Fibroblast of mammary gland (primary cell): Measurements from ENCODE around the gene SDC4.

Experiments used
- DNase-seq: peaks from one replicate; pipeline ENCODE4 v3.0.0-alpha.2; 2010; ENCODE audit warnings: low read depth
- H3K4me3 ChIP-seq: 2 replicates; pipeline ENCODE4 v1.5.1; 2011; ENCODE audit warnings: low read depth, mild to moderate bottlenecking, low read length, moderate library complexity; ENCODE audit not compliant: control insufficient read depth
- CTCF ChIP-seq: conservative IDR thresholded peaks from 2 replicates; pipeline ENCODE4 v1.5.1; 2011; ENCODE audit warnings: low read depth, low read length, inconsistent platforms; ENCODE audit not compliant: control insufficient read depth, insufficient read depth

SDC4 gene

GRCh38 chr20:45313065-45313695 lies 35.0 kb downstream of the SDC4 start:
- no peak for DNase-seq
- H3K4me3 ChIP-seq, result no peak overlapping the region
- TF ChIP-seq CTCF, result no peak

- no peak overlapping the region for H3K4me3 ChIP-seq
- no peak for DNase-seq
- no peak for TF ChIP-seq CTCF
These were observed 36.0 kb downstream of the SDC4 start for GRCh38 chr20:45312241-45312640.

- peak; percentile 45 for DNase-seq
- TF ChIP-seq CTCF, result peak; percentile 68
- no peak overlapping the region for H3K4me3 ChIP-seq
These were observed 36.5 kb downstream of the SDC4 start for GRCh38 chr20:45311589-45312211.

GRCh38 chr20:45309075-45309474 lies 39.1 kb downstream of the SDC4 start:
- DNase-seq, result no peak
- H3K4me3 ChIP-seq, result no peak overlapping the region
- no peak for TF ChIP-seq CTCF

- no peak for TF ChIP-seq CTCF
- no peak for DNase-seq
- no peak within 1 kb of the TSS for H3K4me3 ChIP-seq
These were observed 40.0 kb downstream of the SDC4 start, which contains the start of gene MATN4 for GRCh38 chr20:45308117-45308778. MATN4 (minus strand) TSS chr20:45308299; CDS start chr20:45305582, 2,717 bp downstream.

- no peak for DNase-seq
- H3K4me3 ChIP-seq, result no peak overlapping the region
- TF ChIP-seq CTCF, result no peak
These were observed 41.1 kb downstream of the SDC4 start for GRCh38 chr20:45307076-45307640.
